22Rv1 (cell line): Measurements from ENCODE around the gene PSMB5.

ENCODE experiments used
- H3K27ac ChIP-seq: fragments of 450-650 bp; 2 replicates; pipeline ENCODE4 v1.5.1; 2017
- CTCF ChIP-seq: fragments of 450-650 bp; IDR thresholded peaks from 2 replicates; pipeline ENCODE4 v1.5.1; 2017; ENCODE audit warnings: mild to moderate bottlenecking
- ZFX ChIP-seq: fragments of 450-650 bp; IDR thresholded peaks from 2 replicates; pipeline ENCODE4 v1.6.1; 2017; ENCODE audit warnings: antibody characterized with exemption, borderline replicate concordance

Gene PSMB5

GRCh38 chr14:23047034-23047634, 12.4 kb upstream of the PSMB5 start:
- H3K27ac ChIP-seq, result no peak overlapping the region
- TF ChIP-seq CTCF, result no peak
- no peak for TF ChIP-seq ZFX

GRCh38 chr14:23045419-23046357, 11.0 kb upstream of the PSMB5 start:
- TF ChIP-seq CTCF, result no peak
- no peak for TF ChIP-seq ZFX
- H3K27ac ChIP-seq, result no peak overlapping the region

GRCh38 chr14:23044840-23045239, 10.1 kb upstream of the PSMB5 start:
- H3K27ac ChIP-seq, result no peak overlapping the region
- TF ChIP-seq ZFX, result no peak
- no peak for TF ChIP-seq CTCF

GRCh38 chr14:23043754-23044153, 9.1 kb upstream of the PSMB5 start:
- H3K27ac ChIP-seq, result no peak overlapping the region
- no peak for TF ChIP-seq CTCF
- no peak for TF ChIP-seq ZFX

- TF ChIP-seq CTCF (no peak), ZFX (no peak)
- no peak overlapping the region for H3K27ac ChIP-seq
Observed at GRCh38 chr14:23043145-23043544, 8.4 kb upstream of the PSMB5 start.

- TF ChIP-seq ZFX (no peak), CTCF (no peak)
Observed at GRCh38 chr14:23042162-23042965, 7.7 kb upstream of the PSMB5 start, which contains the start of gene PSMB11. Gene PSMB11, plus strand, starts transcription at chr14:23042212. Its CDS starts 14 bp downstream, at chr14:23042226.

More at GRCh38 chr14:23042162-23042965, 7.7 kb upstream of the PSMB5 start, which contains the start of gene PSMB11:
- no peak within 1 kb of the TSS for H3K27ac ChIP-seq
